Activated naive CD8-positive, alpha-beta T cell treated with anti-CD3 and anti-CD28 coated beads, Interleukin-2, amount 50 U/mL, for 16 hours (primary cell): ENCODE data around the gene SORCS2.

ENCODE experiments used
- DNase-seq: peaks from one replicate; pipeline ENCODE4 v3.0.0-alpha.2; 2020; ENCODE audit warnings: low read depth, low spot score

SORCS2 gene

DNA sequence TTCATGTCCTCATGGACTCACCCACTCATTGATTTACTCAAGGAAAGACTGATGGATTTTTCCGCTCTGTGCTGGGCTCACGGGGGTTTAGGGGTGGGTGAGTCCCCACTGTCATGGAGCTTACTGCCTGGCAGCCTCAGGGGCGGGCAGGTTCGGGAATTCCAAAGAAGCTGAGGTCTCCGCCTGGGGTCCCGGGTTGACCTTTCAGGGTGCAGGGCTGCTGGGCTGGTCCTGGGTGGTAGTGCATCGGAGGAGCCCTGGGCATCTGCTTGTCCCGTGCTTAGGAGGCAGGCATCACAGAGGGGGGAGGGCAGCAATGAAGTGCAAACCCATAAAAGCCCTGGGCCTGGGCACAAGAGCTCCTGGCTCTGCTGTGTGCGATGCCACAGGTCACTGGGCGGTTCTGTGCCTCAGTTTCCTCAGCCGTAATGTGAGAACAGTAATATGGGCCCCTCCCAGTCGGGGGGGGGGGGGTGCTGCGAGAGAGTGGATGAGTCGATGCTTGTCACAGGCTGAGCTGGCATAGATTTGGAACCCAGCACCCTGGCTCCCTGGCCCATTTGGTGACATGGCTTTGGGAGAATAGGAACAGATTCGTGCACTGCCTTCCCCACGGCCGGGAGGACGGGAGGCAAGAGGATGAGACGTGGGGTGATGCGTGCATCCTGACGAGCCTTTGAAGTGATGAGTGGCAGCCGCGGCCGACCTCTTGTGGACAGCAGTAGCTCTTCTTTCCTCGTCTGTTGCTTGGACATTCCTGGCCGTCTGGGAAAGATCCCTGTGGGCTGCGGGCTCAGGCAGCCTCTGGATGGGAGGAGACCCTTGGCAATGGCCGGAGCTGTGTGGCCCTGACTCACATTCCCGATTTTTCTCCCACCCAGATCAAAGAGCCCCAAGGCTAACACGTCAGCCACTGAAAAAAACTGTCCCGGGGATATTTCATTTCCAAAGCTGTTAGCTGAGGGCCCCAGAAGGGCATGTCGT is 200.4 kb downstream of the SORCS2 start:
- no peak for DNase-seq

DNA sequence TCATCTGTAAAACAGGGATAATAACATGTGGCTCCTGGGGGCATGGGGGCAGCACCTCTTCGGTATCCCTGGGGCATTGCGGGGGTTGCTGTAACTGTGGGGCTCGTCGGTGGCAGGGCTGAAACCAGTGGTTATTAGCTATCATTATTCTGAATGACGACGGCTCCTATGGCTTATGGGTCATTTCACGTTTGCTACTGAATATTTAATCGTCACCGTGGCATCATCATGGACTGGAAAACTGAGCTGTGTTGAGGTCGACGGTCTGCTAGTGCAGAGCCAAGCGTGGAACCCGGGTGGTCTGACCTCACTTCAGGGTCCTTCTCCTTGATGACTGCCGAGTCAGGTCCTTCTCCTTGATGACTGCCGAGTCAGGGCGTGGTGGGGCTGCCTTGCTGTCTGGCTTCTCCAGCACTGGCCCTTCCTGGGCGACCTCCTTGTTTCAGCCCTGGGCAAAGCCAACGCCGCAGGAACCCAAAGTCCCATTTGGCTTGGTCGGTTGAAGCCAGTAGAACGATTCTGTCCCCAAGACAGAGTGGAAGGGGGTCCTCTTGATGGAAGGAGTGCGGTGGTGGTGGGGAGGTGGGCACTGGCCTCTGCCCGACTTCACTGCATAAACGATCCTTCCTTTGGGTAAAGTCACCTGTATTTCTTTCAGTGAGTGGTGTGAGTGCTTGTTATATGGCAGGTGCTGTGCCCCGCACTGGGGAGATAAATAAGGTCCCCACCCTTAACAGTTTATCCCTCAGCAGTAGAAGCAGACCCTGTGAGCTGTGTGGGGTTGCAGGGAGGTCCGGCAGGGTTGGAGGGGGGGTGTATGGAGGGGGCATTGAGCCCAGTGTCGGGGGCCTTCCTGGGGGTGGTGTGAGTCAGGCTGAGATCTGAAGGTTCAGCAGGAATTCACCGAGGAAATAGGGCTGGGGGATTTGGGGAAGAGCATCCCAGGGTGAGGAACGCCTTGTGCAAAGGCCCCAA is 201.6 kb downstream of the SORCS2 start:
- DNase-seq = no peak

- DNase-seq = no peak
These were observed 202.5 kb downstream of the SORCS2 start for GRCh38 chr4:7394681-7395451.

DNA sequence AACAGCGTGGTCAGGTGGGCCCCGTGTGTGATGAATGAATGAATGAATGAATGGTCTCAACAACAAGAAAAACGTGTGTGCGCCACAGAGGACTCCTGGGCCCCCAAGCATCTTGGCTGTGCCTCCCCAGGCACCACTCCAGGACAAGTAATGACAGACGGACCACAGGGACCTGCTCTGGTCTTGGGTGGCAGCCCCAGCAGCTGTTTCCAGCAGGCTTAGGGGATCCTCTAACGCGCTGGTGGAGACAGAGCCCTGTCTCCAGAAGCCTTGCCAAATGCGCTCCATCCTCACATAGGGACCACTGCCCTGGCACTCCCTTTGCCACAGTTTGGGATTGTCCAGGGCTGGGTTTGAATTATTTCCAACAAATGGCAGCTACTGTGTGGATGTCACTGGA is 203.3 kb downstream of the SORCS2 start:
- DNase-seq = no peak

DNA sequence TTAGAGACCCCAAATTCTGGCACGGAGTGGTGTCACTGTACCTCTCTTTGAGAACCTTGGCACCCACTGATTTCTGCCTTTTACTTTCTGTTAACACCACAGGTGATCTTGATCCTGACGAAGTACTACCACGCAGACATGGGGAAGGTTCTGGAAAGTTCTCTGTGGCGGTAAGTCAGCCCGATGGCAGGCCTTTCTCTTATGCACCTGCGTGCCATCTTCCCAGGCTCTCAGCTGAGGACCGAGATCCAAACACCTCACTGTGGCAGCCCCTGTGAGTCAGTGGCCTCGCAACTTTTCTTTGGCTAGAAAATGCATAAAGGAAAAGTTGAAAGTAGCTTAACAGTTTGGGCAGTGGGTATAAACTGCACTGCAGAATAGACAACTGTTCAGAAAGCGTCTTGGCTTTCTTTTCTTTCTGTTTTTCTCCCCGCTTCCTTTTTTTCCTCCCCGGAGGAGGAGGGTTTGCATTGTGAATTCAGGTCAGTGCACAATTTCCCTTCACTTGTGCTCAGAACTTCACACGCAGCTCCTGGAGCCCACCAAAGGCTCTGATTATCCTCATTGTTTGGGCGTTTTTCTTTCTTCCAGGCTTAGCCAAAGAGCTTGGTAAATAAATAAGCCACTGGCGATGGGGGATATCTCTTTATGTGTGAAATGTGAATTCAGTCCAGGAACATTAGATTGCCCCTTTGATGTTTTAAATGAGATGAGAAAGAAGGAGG is 204.0 kb downstream of the SORCS2 start:
- no peak for DNase-seq

- DNase-seq = no peak
These were observed 205.1 kb downstream of the SORCS2 start for GRCh38 chr4:7397206-7398103.

GRCh38 chr4:7398104-7398423 is 205.7 kb downstream of the SORCS2 start:
- no peak for DNase-seq

- no peak for DNase-seq
These were observed 206.6 kb downstream of the SORCS2 start for GRCh38 chr4:7398788-7399439.

DNA sequence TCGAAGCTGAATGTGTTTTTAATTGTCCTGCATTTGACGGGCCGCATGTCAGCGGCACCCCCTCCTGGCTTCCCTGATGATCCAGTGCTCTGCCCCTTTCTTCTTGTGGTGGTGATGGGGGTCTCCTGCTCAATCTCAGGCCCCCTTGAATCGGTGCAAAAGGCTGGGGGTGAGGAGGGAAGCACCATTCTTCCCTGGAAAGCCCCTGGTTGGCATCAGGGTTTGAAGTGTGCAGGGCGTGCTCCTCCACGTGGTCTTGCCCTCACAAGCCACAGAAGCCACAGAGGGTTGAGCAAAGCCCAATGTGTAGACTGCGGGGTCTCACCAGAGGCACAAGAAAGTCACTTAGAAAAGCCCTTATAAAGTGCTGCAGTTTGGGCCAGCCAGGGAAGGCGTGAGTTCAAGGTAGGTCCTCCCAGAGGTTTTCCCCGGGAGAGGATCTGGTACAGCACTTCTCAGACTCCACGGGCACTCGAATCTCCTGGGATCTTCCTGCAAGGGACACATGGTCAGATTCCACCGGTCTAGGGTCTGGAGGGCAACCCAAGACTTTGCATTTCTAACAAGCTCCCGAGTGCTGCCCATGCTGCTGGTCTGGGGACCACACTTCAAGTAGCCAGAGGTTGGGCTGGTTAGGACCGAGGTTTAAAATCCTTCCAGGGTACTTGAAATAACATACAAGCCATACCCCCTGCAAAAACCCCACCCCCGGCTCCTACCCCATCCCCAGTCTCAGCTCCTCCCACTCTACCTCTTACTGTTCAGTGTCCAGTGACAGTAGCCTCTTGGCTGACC is 207.3 kb downstream of the SORCS2 start:
- DNase-seq = no peak

DNA sequence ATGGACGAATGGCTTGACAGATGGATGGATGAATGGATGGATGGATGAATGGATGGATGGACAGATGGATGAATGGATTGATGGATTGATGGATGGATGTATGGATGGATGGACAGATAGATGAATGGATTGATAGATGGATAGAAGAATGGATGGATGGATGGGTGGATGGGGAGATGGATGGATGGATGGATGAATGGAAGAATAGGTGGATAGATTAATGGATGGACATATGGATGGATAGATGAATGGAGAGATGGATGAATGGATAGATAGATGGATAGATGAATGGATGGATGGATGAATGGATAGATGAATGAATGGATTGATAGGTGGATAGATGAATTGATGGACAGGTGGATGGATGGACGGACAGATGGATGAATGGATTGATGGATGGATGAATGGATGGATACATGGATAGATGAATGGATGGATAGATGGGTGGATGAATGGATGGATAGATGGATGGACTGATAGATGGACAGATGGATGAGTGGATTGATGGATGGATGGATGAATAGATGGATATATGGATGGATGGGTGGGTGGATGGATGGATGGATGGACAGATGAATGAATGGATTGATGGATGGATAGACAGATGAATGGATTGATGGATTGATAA is 208.4 kb downstream of the SORCS2 start:
- no peak for DNase-seq

DNA sequence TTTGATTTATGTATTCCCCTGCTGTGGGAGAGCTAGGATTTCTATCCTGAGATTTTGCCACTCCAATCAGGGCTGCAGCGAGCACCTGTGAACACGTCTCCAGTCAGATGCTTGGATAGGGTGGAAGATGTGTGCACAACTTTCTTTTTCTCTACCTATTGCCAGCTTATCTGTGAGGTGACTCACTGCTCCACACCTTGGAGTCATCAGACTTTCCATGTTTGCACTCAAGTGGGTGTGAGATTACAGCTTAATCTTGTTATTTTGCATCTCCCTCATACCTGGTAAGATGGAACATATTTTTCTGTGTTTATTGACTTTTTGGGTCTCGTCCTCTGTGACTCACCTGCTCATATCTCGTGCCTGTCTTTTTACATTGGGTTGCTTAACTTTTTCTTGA is 210.2 kb downstream of the SORCS2 start:
- DNase-seq = no peak

- no peak for DNase-seq
These were observed 210.7 kb downstream of the SORCS2 start for GRCh38 chr4:7403001-7403400.

DNA sequence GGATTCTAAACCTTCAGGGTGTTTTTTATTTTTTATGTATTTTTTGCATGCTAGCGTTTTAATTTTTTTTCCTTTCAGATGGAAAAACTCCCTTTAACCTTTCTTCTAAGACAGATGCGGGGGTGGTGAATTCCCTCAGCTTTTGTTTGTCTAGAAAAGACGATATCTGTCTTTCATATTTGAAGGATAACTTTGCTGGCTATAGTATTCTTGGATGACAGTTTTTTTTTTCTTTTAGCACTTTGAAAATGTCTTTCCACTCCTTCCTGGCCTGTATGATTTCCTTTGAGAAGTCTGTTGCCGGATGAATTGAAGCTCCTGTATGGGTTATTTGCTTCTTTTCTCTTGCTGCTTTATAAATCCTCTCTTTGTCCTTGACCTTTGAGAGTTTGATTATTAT is 215.8 kb downstream of the SORCS2 start:
- DNase-seq = no peak

GRCh38 chr4:7410446-7410845 is 218.1 kb downstream of the SORCS2 start:
- no peak for DNase-seq

DNA sequence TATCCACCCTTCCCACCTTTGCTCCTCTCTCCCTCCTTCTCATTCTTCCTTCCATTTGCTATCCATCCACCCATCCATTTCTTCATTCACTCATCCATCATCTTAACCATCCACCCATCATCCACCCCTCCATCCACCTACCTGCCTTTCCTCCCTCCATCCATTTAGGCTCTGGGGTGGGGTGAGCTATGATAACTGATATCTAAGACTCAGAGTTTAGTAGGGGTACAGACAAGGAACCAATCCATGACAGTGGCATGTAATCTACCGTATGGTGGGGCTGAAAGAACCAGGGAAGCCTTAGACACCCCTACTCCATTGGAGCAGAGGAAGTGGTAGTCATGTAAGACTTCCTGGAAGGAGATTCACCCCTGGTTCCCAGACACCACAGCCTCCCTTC is 219.2 kb downstream of the SORCS2 start:
- no peak for DNase-seq

GRCh38 chr4:7411896-7412553 is 219.7 kb downstream of the SORCS2 start:
- no peak for DNase-seq

GRCh38 chr4:7412554-7412912 is 220.2 kb downstream of the SORCS2 start:
- no peak for DNase-seq

- no peak for DNase-seq
These were observed 221.7 kb downstream of the SORCS2 start for GRCh38 chr4:7414046-7414445.
